Suprapubic skin (tissue), 4 donors: Measurements from ENCODE around the gene ZNF444. TPM values are rescaled to one million over a fixed set of nuclear protein-coding genes. Genes with fewer than 3 reads are reported as not detected.
A peak's percentile ranks its signal among the peaks of the same experiment; 100 is the strongest.

Experiments
- DNase-seq, 2 donors: peaks; one replicate each; pipeline ENCODE4 v3.0.0-alpha.2; 2019; ENCODE audit warnings: low spot score in 2 of 2
- H3K27ac ChIP-seq: fragments of 200-600 bp; sonication (generic); one replicate; pipeline ENCODE4 v1.5.1; 2019
- H3K27me3 ChIP-seq: fragments of 200-600 bp; sonication (generic); one replicate; pipeline ENCODE4 v1.5.1; 2019
- H3K36me3 ChIP-seq: fragments of 200-600 bp; sonication (generic); one replicate; pipeline ENCODE4 v1.5.1; 2019
- H3K4me1 ChIP-seq: fragments of 200-600 bp; sonication (generic); one replicate; pipeline ENCODE4 v1.5.1; 2019
- H3K4me3 ChIP-seq: fragments of 200-600 bp; sonication (generic); one replicate; pipeline ENCODE4 v1.5.1; 2019; ENCODE audit warnings: mild to moderate bottlenecking
- H3K9me3 ChIP-seq: fragments of 200-600 bp; sonication (generic); one replicate; pipeline ENCODE4 v1.5.1; 2019
- EP300 ChIP-seq: sonication (generic); formaldehyde crosslinking; IDR thresholded peaks from one replicate; pipeline ENCODE4 v1.6.1; 2017; ENCODE audit warnings: antibody characterized with exemption
- POLR2A ChIP-seq, 2 donors: fragments of 450-650 bp; IDR thresholded peaks; one replicate each; pipeline ENCODE4 v1.6.1; 2017; ENCODE audit warnings: antibody characterized with exemption in 2 of 2, mild to moderate bottlenecking in 2 of 2, moderate library complexity in 2 of 2
- POLR2AphosphoS5 ChIP-seq, 3 donors: sonication (generic); formaldehyde crosslinking; IDR thresholded peaks; one replicate each; pipeline ENCODE4 v1.6.1; 2017; ENCODE audit warnings: antibody characterized with exemption in 3 of 3
- WGBS: methylation state at CpG from one replicate; pipeline ENCODE4 v1.1.5; 2018; 5-methylcytosine and 5-hydroxymethylcytosine counted together
- total RNA-seq, 4 donors: library from RNA; depleted of rRNA; stranded (reverse); fragments of >200 nt; gene quantifications; one replicate each; pipeline ENCODE4 v1.1.0, GENCODE V29; 2016
- TF ChIP-seq, protein P1 (sequence below), 2 donors: fragments of 200-600 bp in 1 of 2; fragments of 450-650 bp in 1 of 2; sonication (generic) in 1 of 2; IDR thresholded peaks; one replicate each; pipeline ENCODE4 v1.5.1; 2016 to 2019; ENCODE audit warnings: antibody characterized with exemption in 2 of 2, mild to moderate bottlenecking in 1 of 2, moderate library complexity in 1 of 2

Gene ZNF444
- total RNA-seq, 4 donors from 2014 or later: 12.9 to 34.8 (median 21.2) TPM

DNA sequence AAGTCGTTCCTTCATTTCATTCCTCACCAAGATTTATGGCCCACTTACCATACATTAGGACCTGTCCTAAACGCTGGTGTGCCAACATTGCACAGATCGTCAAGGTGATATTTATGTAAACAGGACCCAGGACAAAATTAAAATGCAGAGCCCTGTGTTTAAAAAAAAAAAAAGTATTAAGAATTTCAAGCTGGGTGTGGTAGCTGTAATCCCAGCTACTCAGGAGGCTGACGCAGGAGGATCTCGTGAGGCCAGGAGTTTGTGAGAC is 6.5 kb upstream of the ZNF444 start:
- no peaks in the 10 kb centered on the region for H3K27me3 ChIP-seq
- H3K36me3 ChIP-seq: no peaks in the 10 kb centered on the region
- 57% methylated on average over 5 of the region's 5 CpGs for WGBS
- no peak for DNase-seq
- no peak overlapping the region for H3K4me3 ChIP-seq
- H3K9me3 ChIP-seq: no peaks in the 10 kb centered on the region
- TF ChIP-seq, protein P1, sequence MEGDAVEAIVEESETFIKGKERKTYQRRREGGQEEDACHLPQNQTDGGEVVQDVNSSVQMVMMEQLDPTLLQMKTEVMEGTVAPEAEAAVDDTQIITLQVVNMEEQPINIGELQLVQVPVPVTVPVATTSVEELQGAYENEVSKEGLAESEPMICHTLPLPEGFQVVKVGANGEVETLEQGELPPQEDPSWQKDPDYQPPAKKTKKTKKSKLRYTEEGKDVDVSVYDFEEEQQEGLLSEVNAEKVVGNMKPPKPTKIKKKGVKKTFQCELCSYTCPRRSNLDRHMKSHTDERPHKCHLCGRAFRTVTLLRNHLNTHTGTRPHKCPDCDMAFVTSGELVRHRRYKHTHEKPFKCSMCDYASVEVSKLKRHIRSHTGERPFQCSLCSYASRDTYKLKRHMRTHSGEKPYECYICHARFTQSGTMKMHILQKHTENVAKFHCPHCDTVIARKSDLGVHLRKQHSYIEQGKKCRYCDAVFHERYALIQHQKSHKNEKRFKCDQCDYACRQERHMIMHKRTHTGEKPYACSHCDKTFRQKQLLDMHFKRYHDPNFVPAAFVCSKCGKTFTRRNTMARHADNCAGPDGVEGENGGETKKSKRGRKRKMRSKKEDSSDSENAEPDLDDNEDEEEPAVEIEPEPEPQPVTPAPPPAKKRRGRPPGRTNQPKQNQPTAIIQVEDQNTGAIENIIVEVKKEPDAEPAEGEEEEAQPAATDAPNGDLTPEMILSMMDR (IDR thresholded peaks at IDR 0.05): no peak
- no peak for TF ChIP-seq POLR2A (IDR thresholded peaks at IDR 0.05)
- TF ChIP-seq POLR2AphosphoS5 (IDR thresholded peaks at IDR 0.05): no peak
- TF ChIP-seq EP300: no peak
- peaks cover 13% of the 10 kb centered on the region for H3K4me1 ChIP-seq
- no peak overlapping the region for H3K27ac ChIP-seq

DNA sequence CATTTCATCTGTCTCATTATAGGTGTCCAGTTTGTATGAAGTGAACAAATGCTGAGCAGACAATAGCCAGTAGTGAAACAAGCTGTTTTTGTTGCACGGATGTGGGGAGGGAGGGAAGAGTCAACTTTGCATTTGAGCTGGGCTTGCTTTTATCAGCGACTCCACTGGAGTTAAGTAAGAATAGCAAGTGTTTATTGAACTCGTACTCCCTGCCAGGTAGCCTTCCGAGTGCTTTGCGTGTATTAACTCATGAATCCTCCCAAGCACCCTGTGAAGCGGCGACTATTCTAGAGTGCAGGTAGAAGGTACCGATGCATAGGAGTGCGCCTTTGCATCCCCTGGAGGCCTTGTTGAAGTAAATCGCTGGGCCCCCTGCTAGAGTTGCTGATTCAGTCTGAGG is 4.7 kb upstream of the ZNF444 start:
- Histone ChIP-seq H3K27ac (no peak overlapping the region), H3K27me3 (no peaks in the 10 kb centered on the region), H3K4me1 (peaks cover 21% of the 10 kb centered on the region), H3K9me3 (no peaks in the 10 kb centered on the region), H3K36me3 (no peaks in the 10 kb centered on the region), H3K4me3 (no peak overlapping the region)
- no peak for DNase-seq
- TF ChIP-seq EP300 (no peak), POLR2A (IDR thresholded peaks at IDR 0.05) (no peak), POLR2AphosphoS5 (IDR thresholded peaks at IDR 0.05) (no peak)
- TF ChIP-seq, protein P1 (IDR thresholded peaks at IDR 0.05): no peak
- 77% methylated on average over 10 of the region's 10 CpGs for WGBS

DNA sequence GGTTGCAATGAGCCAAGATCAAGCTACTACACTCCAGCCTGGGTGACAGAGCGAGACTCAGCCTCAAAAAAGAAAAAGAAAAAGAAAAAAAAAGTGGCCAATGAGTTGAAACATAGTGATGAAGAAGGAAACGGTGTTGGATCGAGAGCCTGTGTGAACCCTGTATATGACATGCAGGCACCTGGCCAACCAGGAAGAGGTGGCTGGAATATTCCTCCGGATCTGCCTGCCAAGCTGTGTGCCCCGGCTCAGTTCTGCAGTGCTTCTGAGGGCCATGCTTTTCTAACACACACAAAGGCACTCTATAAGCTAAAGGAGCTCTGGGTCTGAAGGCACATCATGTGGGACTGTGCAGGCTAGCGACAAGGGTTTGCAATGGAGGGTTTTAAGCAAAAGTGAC is 3.7 kb upstream of the ZNF444 start:
- Histone ChIP-seq H3K27ac (peak overlapping the region; percentile 48), H3K9me3 (no peaks in the 10 kb centered on the region), H3K4me3 (no peak overlapping the region), H3K36me3 (no peaks in the 10 kb centered on the region), H3K4me1 (peaks cover 29% of the 10 kb centered on the region), H3K27me3 (no peaks in the 10 kb centered on the region)
- 56% methylated on average over 6 of the region's 6 CpGs for WGBS
- TF ChIP-seq POLR2A (IDR thresholded peaks at IDR 0.05) (no peak), POLR2AphosphoS5 (IDR thresholded peaks at IDR 0.05) (no peak), EP300 (no peak)
- TF ChIP-seq, protein P1 (IDR thresholded peaks at IDR 0.05): no peak
- no peak for DNase-seq

DNA sequence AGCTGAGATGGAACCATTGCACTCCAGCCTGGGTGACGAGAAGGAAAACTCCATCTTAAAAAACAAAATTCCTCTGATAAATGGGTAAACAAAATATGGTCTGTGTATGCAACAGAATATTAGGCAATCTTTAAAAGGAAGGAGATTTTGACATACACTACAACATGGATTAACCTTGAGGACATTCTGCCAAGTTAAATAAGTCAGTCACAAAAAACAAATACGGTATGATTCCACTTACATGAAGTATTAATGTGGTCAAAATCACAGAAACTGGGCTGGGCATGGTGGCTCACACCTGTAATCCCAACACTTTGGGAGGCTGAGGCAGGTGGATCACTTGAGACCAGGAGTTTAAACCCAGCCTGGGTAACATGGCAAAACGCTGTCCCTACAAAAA is 3.0 kb upstream of the ZNF444 start:
- Histone ChIP-seq H3K4me1 (peaks cover 32% of the 10 kb centered on the region), H3K27ac (peak overlapping the region; percentile 48), H3K36me3 (no peaks in the 10 kb centered on the region), H3K4me3 (no peak overlapping the region), H3K9me3 (no peaks in the 10 kb centered on the region), H3K27me3 (no peaks in the 10 kb centered on the region)
- TF ChIP-seq POLR2AphosphoS5 (IDR thresholded peaks at IDR 0.05) (no peak), POLR2A (IDR thresholded peaks at IDR 0.05) (no peak), EP300 (no peak)
- TF ChIP-seq, protein P1 (IDR thresholded peaks at IDR 0.05): no peak
- 72% methylated on average over 3 of the region's 3 CpGs for WGBS
- no peak for DNase-seq

DNA sequence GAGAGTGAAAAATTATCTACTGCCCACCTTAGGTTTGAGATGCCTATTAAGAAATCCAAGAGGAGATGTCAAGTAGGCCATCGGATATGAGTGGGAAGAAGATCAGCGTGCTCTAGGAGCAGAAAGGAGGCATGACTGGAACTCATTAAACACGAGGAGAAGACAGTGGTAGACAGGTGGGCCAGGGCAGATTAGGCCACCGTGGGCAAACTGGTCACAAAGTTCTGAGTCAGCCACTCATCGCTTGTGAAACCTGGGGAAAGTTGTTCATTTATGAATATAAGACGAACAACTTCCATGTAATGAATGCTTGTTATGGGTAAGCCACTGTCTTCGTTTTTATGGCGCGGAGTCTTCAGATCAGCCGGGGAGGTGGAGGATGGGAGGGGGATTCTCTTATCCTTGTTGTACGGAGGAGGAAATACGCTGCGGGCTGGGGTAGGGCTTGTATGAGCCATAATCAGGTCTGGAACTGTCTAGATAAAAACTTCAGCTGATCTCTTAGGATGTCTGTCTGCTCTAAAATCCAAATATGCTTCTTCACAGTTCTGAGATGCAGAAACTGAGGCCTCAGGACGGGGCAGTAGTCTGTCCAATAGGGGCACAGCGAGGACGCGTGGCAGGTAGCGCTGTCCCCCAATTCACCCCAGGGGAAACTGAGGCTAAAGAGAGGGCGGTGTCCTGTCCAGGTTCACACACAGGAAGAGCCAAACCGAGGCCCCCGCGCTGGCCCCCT is 1.1 kb upstream of the ZNF444 start:
- TF ChIP-seq POLR2AphosphoS5 (IDR thresholded peaks at IDR 0.05) (no peak), POLR2A (IDR thresholded peaks at IDR 0.05) (no peak), EP300 (no peak)
- TF ChIP-seq, protein P1 (IDR thresholded peaks at IDR 0.05): no peak
- Histone ChIP-seq H3K4me1 (peaks cover 30% of the 10 kb centered on the region), H3K9me3 (no peaks in the 10 kb centered on the region), H3K27ac (peak overlapping the region; percentile 85), H3K27me3 (no peaks in the 10 kb centered on the region), H3K36me3 (no peaks in the 10 kb centered on the region), H3K4me3 (peak overlapping the region; percentile 63)
- WGBS: 24% methylated on average over 22 of the region's 22 CpGs
- DNase-seq: no peak
